Measurements from ENCODE around the gene RPS15A.
"Not testable (repeated sequence)": the region's sequence is repeated elsewhere in the genome, so short reads cannot be mapped to it uniquely, and the experiment has no call there.

The RPS15A gene

DNA sequence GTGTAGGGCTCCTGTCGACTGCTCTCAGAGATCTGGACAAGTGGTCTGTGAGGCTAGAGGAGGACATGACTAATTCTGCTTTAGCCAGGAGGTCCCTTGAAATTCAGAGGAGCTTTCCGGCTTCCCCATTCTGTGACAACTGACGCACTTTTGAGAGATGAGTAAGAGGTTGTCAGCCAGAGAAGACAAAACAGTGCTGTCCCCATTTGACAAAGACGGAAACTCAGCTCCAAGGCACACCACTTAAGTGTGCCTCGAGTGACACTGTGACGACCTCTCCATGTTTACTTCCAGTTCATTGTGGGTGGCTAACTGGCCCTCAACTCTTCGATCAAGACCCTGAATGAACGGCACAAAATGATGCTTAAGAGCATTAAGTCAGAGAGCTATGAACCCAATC is 47.3 kb downstream of the RPS15A start:
- DNase-seq (ENCODE audit: low spot score), result not testable (repeated sequence)

DNA sequence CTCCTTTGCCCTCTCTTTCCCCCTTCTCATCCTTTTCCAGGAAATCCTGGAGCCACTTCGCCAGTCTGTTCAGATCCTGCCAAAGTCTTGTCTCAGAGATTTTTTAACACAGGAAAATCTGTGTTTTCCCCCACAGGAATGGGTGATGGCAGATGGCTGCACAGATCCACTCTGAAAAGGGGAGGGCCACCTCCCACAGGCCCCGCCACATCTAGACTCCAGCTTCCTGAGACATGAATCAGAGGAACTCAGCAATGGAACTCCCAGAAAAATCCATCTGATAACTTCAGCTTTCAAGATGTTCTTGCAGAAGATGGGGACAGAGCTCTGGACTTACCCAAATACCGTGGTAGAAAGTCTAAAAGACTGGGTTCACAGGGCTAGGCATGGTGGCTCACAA is 50.1 kb downstream of the RPS15A start:
- DNase-seq (ENCODE audit: low spot score), result not testable (repeated sequence)

GRCh38 chr16:18738768-18739167 is 51.4 kb downstream of the RPS15A start:
- DNase-seq (ENCODE audit: low spot score), result not testable (repeated sequence)

DNA sequence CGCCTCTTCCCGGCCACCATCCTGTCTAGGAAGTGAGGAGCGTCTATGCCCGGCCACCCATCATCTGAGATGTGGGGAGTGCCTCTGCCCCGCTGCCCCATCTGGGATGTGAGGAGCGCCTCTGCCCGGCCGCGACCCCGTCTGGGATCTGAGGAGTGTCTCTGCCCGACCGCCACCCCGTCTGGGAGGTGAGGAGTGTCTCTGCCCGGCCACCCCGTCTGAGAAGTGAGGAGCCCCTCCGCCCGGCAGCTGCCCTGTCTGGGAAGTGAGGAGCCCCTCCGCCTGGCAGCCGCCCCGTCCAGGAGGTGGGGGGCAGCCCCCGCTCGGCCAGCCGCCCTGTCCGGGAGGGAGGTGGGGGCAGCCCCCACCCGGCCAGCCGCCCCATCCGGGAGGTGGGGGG is 55.9 kb downstream of the RPS15A start:
- not testable (repeated sequence) for DNase-seq (ENCODE audit: low spot score)

All from GM03348 (cell line).